NCI-H774 (cell line): ENCODE data around the gene KIAA0825.

Experiments used
- DNase-seq: peaks from one replicate; lab custom pipeline; 2025; lab: John Stamatoyannopoulos, UW

Gene KIAA0825

GRCh38 chr5:94313188-94313587, 305.2 kb downstream of the KIAA0825 start:
- no peak for DNase-seq

GRCh38 chr5:94312298-94312697, 306.1 kb downstream of the KIAA0825 start:
- DNase-seq: no peak

- no peak for DNase-seq
These were observed 307.6 kb downstream of the KIAA0825 start for GRCh38 chr5:94310833-94311232.

GRCh38 chr5:94309141-94309540, 309.3 kb downstream of the KIAA0825 start:
- DNase-seq: no peak

- DNase-seq: no peak
These were observed 310.0 kb downstream of the KIAA0825 start for GRCh38 chr5:94308442-94308841.

- no peak for DNase-seq
These were observed 314.3 kb downstream of the KIAA0825 start for GRCh38 chr5:94304146-94304545.

- DNase-seq: no peak
These were observed 329.5 kb downstream of the KIAA0825 start for GRCh38 chr5:94288937-94289336.

GRCh38 chr5:94285984-94286383, 332.4 kb downstream of the KIAA0825 start:
- DNase-seq: no peak

- DNase-seq: no peak
These were observed 335.3 kb downstream of the KIAA0825 start for GRCh38 chr5:94283093-94283492.

- no peak for DNase-seq
These were observed 337.1 kb downstream of the KIAA0825 start for GRCh38 chr5:94281236-94281801.

- DNase-seq: no peak
These were observed 341.7 kb downstream of the KIAA0825 start for GRCh38 chr5:94276751-94277150.

GRCh38 chr5:94276048-94276447, 342.4 kb downstream of the KIAA0825 start:
- DNase-seq: no peak

- DNase-seq: no peak
These were observed 343.7 kb downstream of the KIAA0825 start for GRCh38 chr5:94274707-94275106.

- DNase-seq: no peak
These were observed 350.2 kb downstream of the KIAA0825 start for GRCh38 chr5:94268226-94268625.

- DNase-seq: no peak
These were observed 351.0 kb downstream of the KIAA0825 start for GRCh38 chr5:94267350-94267899.

GRCh38 chr5:94266170-94266569, 352.2 kb downstream of the KIAA0825 start:
- no peak for DNase-seq

- DNase-seq: no peak
These were observed 355.3 kb downstream of the KIAA0825 start for GRCh38 chr5:94263068-94263467.

GRCh38 chr5:94260096-94260495, 358.3 kb downstream of the KIAA0825 start:
- DNase-seq: no peak

GRCh38 chr5:94254214-94254613, 364.2 kb downstream of the KIAA0825 start:
- DNase-seq: no peak

- no peak for DNase-seq
These were observed 367.4 kb downstream of the KIAA0825 start for GRCh38 chr5:94250985-94251384.

- no peak for DNase-seq
These were observed 369.0 kb downstream of the KIAA0825 start for GRCh38 chr5:94249430-94249829.

- DNase-seq: no peak
These were observed 370.1 kb downstream of the KIAA0825 start for GRCh38 chr5:94248175-94248875.

- no peak for DNase-seq
These were observed 372.8 kb downstream of the KIAA0825 start for GRCh38 chr5:94245608-94246007.

- no peak for DNase-seq
These were observed 373.5 kb downstream of the KIAA0825 start for GRCh38 chr5:94244921-94245320.
